ENCODE data around the gene WNT3A.

GRCh38 chr1:228060458-228061190 lies 53.8 kb downstream of the WNT3A start:
- TF ChIP-seq POLR2A (IDR thresholded peaks at IDR 0.05), result no peak
- TF ChIP-seq, protein P1, sequence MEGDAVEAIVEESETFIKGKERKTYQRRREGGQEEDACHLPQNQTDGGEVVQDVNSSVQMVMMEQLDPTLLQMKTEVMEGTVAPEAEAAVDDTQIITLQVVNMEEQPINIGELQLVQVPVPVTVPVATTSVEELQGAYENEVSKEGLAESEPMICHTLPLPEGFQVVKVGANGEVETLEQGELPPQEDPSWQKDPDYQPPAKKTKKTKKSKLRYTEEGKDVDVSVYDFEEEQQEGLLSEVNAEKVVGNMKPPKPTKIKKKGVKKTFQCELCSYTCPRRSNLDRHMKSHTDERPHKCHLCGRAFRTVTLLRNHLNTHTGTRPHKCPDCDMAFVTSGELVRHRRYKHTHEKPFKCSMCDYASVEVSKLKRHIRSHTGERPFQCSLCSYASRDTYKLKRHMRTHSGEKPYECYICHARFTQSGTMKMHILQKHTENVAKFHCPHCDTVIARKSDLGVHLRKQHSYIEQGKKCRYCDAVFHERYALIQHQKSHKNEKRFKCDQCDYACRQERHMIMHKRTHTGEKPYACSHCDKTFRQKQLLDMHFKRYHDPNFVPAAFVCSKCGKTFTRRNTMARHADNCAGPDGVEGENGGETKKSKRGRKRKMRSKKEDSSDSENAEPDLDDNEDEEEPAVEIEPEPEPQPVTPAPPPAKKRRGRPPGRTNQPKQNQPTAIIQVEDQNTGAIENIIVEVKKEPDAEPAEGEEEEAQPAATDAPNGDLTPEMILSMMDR (IDR thresholded peaks at IDR 0.05 in 8 of 11, conservative IDR thresholded peaks at IDR 0.05 in 3 of 11), result no peak
- TF ChIP-seq POLR2AphosphoS5 (IDR thresholded peaks at IDR 0.05), result no peak

Measured in spleen (tissue), 7 donors.